NCI-H526 treated with DMSO at 0.1 percent for 48 hours (cell line): ENCODE data around the gene MYO9A.
"Not testable (repeated sequence)": the region's sequence is repeated elsewhere in the genome, so short reads cannot be mapped to it uniquely, and the experiment has no call there.

ENCODE experiments used
- DNase-seq: peaks from one replicate; lab custom pipeline; 2025; lab: John Stamatoyannopoulos, UW

Gene MYO9A

GRCh38 chr15:72140088-72140487 lies 22.1 kb upstream of the MYO9A start:
- no peak for DNase-seq

GRCh38 chr15:72139667-72140066 lies 21.7 kb upstream of the MYO9A start:
- DNase-seq = no peak

GRCh38 chr15:72136170-72137051 lies 18.5 kb upstream of the MYO9A start:
- DNase-seq = peak; percentile 46

GRCh38 chr15:72135719-72136118 lies 17.8 kb upstream of the MYO9A start:
- DNase-seq = peak; percentile 46

GRCh38 chr15:72133211-72133610 lies 15.3 kb upstream of the MYO9A start:
- no peak for DNase-seq

- no peak for DNase-seq
Measured at GRCh38 chr15:72131922-72132321, 14.0 kb upstream of the MYO9A start.

- DNase-seq = no peak
Measured at GRCh38 chr15:72130272-72130671, 12.3 kb upstream of the MYO9A start.

GRCh38 chr15:72128359-72128758 lies 10.4 kb upstream of the MYO9A start:
- no peak for DNase-seq

- no peak for DNase-seq
Measured at GRCh38 chr15:72127724-72128322, 9.9 kb upstream of the MYO9A start.

GRCh38 chr15:72124218-72124617 lies 6.3 kb upstream of the MYO9A start:
- no peak for DNase-seq

- peak; percentile 61 for DNase-seq
Measured at GRCh38 chr15:72117486-72118016, 399 bp downstream of the MYO9A start.

- DNase-seq = peak; percentile 36
Measured at GRCh38 chr15:72116731-72117485, 1.0 kb downstream of the MYO9A start.

GRCh38 chr15:72113347-72114031 lies 4.5 kb downstream of the MYO9A start:
- DNase-seq = no peak

- DNase-seq = no peak
Measured at GRCh38 chr15:72112805-72113204, 5.1 kb downstream of the MYO9A start.

GRCh38 chr15:72112116-72112515 lies 5.8 kb downstream of the MYO9A start:
- DNase-seq = no peak

GRCh38 chr15:72110355-72110754 lies 7.6 kb downstream of the MYO9A start:
- no peak for DNase-seq

- no peak for DNase-seq
Measured at GRCh38 chr15:72106068-72106467, 11.9 kb downstream of the MYO9A start.

GRCh38 chr15:72105111-72105510 lies 12.8 kb downstream of the MYO9A start:
- DNase-seq = no peak

- not testable (repeated sequence) for DNase-seq
Measured at GRCh38 chr15:72100551-72100950, 17.4 kb downstream of the MYO9A start.

- no peak for DNase-seq
Measured at GRCh38 chr15:72099155-72099554, 18.8 kb downstream of the MYO9A start.

GRCh38 chr15:72098040-72098439 lies 19.9 kb downstream of the MYO9A start:
- no peak for DNase-seq

GRCh38 chr15:72096796-72097195 lies 21.2 kb downstream of the MYO9A start:
- no peak for DNase-seq
